Measurements from ENCODE around the gene REEP2. TPM values are rescaled to one million over a fixed set of nuclear protein-coding genes. Genes with fewer than 3 reads are reported as not detected.

REEP2 gene
- total RNA-seq, 1 experiment from 2014 or later: 2.7 TPM

- peak; percentile 62 for DNase-seq
- CTCF ChIA-PET: interaction anchor here (0.7 kb wide), 2 partner anchors 54 to 337 kb away, joined by 3 to 7 read pairs; no protein-coding TSS in a partner anchor
- Mint-ChIP-seq H3K36me3 (ENCODE audit: insufficient read depth, unreplicated experiment) (peaks cover 82% of the 10 kb centered on the region), H3K27ac (ENCODE audit: unreplicated experiment) (peak overlapping the region; percentile 94), H3K27me3 (ENCODE audit: unreplicated experiment) (peaks cover 28% of the 10 kb centered on the region), H3K4me3 (ENCODE audit: low read depth, unreplicated experiment) (peak overlapping the region; percentile 78), H3K9me3 (ENCODE audit: low read depth, unreplicated experiment) (no peaks in the 10 kb centered on the region), H3K4me1 (ENCODE audit: low read depth, unreplicated experiment) (peaks cover 33% of the 10 kb centered on the region)
- TF ChIP-seq, protein P1, sequence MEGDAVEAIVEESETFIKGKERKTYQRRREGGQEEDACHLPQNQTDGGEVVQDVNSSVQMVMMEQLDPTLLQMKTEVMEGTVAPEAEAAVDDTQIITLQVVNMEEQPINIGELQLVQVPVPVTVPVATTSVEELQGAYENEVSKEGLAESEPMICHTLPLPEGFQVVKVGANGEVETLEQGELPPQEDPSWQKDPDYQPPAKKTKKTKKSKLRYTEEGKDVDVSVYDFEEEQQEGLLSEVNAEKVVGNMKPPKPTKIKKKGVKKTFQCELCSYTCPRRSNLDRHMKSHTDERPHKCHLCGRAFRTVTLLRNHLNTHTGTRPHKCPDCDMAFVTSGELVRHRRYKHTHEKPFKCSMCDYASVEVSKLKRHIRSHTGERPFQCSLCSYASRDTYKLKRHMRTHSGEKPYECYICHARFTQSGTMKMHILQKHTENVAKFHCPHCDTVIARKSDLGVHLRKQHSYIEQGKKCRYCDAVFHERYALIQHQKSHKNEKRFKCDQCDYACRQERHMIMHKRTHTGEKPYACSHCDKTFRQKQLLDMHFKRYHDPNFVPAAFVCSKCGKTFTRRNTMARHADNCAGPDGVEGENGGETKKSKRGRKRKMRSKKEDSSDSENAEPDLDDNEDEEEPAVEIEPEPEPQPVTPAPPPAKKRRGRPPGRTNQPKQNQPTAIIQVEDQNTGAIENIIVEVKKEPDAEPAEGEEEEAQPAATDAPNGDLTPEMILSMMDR (IDR thresholded peaks at IDR 0.05; ENCODE audit: unreplicated experiment): no peak
- intact Hi-C loops (cut with micrococcal nuclease; ENCODE audit: unreplicated experiment): loop anchor here (5.0 to 10.0 kb wide), 2 partner anchors 36 to 78 kb away; partner anchors contain the start of gene ETF1
- BruUV-seq (replicated peaks): no TSS peak
Observed at GRCh38 chr5:138466125-138466899, 27.5 kb downstream of the REEP2 start.

DNA sequence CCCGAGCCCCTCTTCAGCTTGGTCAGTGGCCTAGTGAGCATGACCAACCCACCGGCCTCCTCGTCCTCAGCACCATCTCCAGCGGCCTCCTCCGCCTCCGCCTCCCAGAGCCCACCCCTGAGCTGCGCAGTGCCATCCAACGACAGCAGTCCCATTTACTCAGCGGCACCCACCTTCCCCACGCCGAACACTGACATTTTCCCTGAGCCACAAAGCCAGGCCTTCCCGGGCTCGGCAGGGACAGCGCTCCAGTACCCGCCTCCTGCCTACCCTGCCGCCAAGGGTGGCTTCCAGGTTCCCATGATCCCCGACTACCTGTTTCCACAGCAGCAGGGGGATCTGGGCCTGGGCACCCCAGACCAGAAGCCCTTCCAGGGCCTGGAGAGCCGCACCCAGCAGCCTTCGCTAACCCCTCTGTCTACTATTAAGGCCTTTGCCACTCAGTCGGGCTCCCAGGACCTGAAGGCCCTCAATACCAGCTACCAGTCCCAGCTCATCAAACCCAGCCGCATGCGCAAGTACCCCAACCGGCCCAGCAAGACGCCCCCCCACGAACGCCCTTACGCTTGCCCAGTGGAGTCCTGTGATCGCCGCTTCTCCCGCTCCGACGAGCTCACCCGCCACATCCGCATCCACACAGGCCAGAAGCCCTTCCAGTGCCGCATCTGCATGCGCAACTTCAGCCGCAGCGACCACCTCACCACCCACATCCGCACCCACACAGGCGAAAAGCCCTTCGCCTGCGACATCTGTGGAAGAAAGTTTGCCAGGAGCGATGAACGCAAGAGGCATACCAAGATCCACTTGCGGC is 28.2 kb downstream of the REEP2 start:
- peaks cover 33% of the 10 kb centered on the region for H3K4me1 Mint-ChIP-seq (ENCODE audit: low read depth, unreplicated experiment)
- intact Hi-C loops (cut with micrococcal nuclease; ENCODE audit: unreplicated experiment): loop anchor here (5.0 to 10.0 kb wide), 2 partner anchors 35 to 78 kb away; partner anchors contain the start of gene ETF1
- H3K27me3 Mint-ChIP-seq (ENCODE audit: unreplicated experiment): peaks cover 28% of the 10 kb centered on the region
- TF ChIP-seq, protein P1 (IDR thresholded peaks at IDR 0.05; ENCODE audit: unreplicated experiment): no peak
- CTCF ChIA-PET: no interaction called here
- H3K4me3 Mint-ChIP-seq (ENCODE audit: low read depth, unreplicated experiment): peak overlapping the region; percentile 78
- peak overlapping the region; percentile 92 for H3K27ac Mint-ChIP-seq (ENCODE audit: unreplicated experiment)
- no peaks in the 10 kb centered on the region for H3K9me3 Mint-ChIP-seq (ENCODE audit: low read depth, unreplicated experiment)
- H3K36me3 Mint-ChIP-seq (ENCODE audit: insufficient read depth, unreplicated experiment): peaks cover 86% of the 10 kb centered on the region
- DNase-seq: peak; percentile 50
- BruUV-seq (replicated peaks): no TSS peak

DNA sequence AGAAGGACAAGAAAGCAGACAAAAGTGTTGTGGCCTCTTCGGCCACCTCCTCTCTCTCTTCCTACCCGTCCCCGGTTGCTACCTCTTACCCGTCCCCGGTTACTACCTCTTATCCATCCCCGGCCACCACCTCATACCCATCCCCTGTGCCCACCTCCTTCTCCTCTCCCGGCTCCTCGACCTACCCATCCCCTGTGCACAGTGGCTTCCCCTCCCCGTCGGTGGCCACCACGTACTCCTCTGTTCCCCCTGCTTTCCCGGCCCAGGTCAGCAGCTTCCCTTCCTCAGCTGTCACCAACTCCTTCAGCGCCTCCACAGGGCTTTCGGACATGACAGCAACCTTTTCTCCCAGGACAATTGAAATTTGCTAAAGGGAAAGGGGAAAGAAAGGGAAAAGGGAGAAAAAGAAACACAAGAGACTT is 28.9 kb downstream of the REEP2 start:
- Mint-ChIP-seq H3K27me3 (ENCODE audit: unreplicated experiment) (peaks cover 28% of the 10 kb centered on the region), H3K4me1 (ENCODE audit: low read depth, unreplicated experiment) (peaks cover 33% of the 10 kb centered on the region), H3K27ac (ENCODE audit: unreplicated experiment) (peak overlapping the region; percentile 92), H3K36me3 (ENCODE audit: insufficient read depth, unreplicated experiment) (peaks cover 91% of the 10 kb centered on the region), H3K9me3 (ENCODE audit: low read depth, unreplicated experiment) (no peaks in the 10 kb centered on the region), H3K4me3 (ENCODE audit: low read depth, unreplicated experiment) (peak overlapping the region; percentile 78)
- TF ChIP-seq, protein P1 (IDR thresholded peaks at IDR 0.05; ENCODE audit: unreplicated experiment): no peak
- peak; percentile 44 for DNase-seq
- BruUV-seq (replicated peaks): TSS peak; percentile 30
- intact Hi-C loops (cut with micrococcal nuclease; ENCODE audit: unreplicated experiment): loop anchor here (5.0 to 10.0 kb wide), 2 partner anchors 35 to 77 kb away; partner anchors contain the start of gene ETF1
- CTCF ChIA-PET: no interaction called here

- intact Hi-C loops (cut with micrococcal nuclease; ENCODE audit: unreplicated experiment): loop anchor here (5.0 to 10.0 kb wide), 2 partner anchors 34 to 76 kb away; partner anchors contain the start of gene ETF1
- TF ChIP-seq, protein P1 (IDR thresholded peaks at IDR 0.05; ENCODE audit: unreplicated experiment): no peak
- Mint-ChIP-seq H3K4me1 (ENCODE audit: low read depth, unreplicated experiment) (peaks cover 33% of the 10 kb centered on the region), H3K27ac (ENCODE audit: unreplicated experiment) (peak overlapping the region; percentile 92), H3K27me3 (ENCODE audit: unreplicated experiment) (peaks cover 28% of the 10 kb centered on the region), H3K4me3 (ENCODE audit: low read depth, unreplicated experiment) (peak overlapping the region; percentile 78), H3K9me3 (ENCODE audit: low read depth, unreplicated experiment) (no peaks in the 10 kb centered on the region), H3K36me3 (ENCODE audit: insufficient read depth, unreplicated experiment) (peaks cover 88% of the 10 kb centered on the region)
- CTCF ChIA-PET: no interaction called here
- no peak for DNase-seq
- no TSS peak for BruUV-seq (replicated peaks)
Observed at GRCh38 chr5:138468133-138468965, 29.5 kb downstream of the REEP2 start.

All from Calu3 (cell line).